Gastrocnemius medialis (tissue), 4 donors: ENCODE measurements around the gene RMND1. TPM values are rescaled to one million over a fixed set of nuclear protein-coding genes. Genes with fewer than 3 reads are reported as not detected.

Experiments
- ATAC-seq, 2 donors: fragments of 150-250 bp; one replicate each; pipeline ENCODE4 v1.9.1; 2016
- DNase-seq, 2 donors: peaks; one replicate each; pipeline ENCODE4 v3.0.0-alpha.2; 2019
- H3K27ac ChIP-seq, 4 donors: fragments of 200-600 bp; sonication (generic); 1 replicate in 1 of 4; 2 replicates in 3 of 4; pipeline ENCODE4 v1.5.1; 2016 to 2018; ENCODE audit warnings: mild to moderate bottlenecking in 2 of 4, moderate library complexity in 1 of 4
- H3K27me3 ChIP-seq, 3 donors: fragments of 200-600 bp; sonication (generic) in 2 of 3; 1 replicate in 1 of 3; 2 replicates in 2 of 3; pipeline versions ENCODE4 v1.5.1 to v1.6.0; 2016 to 2019; ENCODE audit warnings: mild to moderate bottlenecking in 1 of 3, moderate library complexity in 1 of 3
- H3K36me3 ChIP-seq, 2 donors: fragments of 200-600 bp; sonication (generic) in 1 of 2; one replicate each; pipeline ENCODE4 v1.5.1; 2017 to 2018
- H3K4me1 ChIP-seq, 2 donors: fragments of 200-600 bp; sonication (generic) in 1 of 2; one replicate each; pipeline ENCODE4 v1.5.1; 2016 to 2017; ENCODE audit warnings: mild to moderate bottlenecking in 2 of 2
- H3K4me3 ChIP-seq, 4 donors: fragments of 200-600 bp; sonication (generic) in 3 of 4; 1 replicate in 1 of 4; 2 replicates in 3 of 4; pipeline ENCODE4 v1.5.1; 2016 to 2019; ENCODE audit warnings: mild to moderate bottlenecking in 2 of 4
- H3K9me3 ChIP-seq, 3 donors: fragments of 200-600 bp; sonication (generic) in 2 of 3; 1 replicate in 1 of 3; 2 replicates in 2 of 3; pipeline ENCODE4 v1.5.1; 2016 to 2019
- CTCF ChIP-seq, 5 experiments: fragments of 450-650 bp in 3 of 5; fragments of 200-600 bp in 2 of 5; sonication (generic) in 2 of 5; IDR thresholded peaks in 4 of 5; conservative IDR thresholded peaks in 1 of 5; 1 replicate in 4 of 5; 2 replicates in 1 of 5; pipeline ENCODE4 v1.5.1; 2016 to 2019; ENCODE audit warnings: antibody characterized with exemption in 5 of 5, mild to moderate bottlenecking in 3 of 5, moderate library complexity in 3 of 5
- POLR2A ChIP-seq, 2 donors: fragments of 450-650 bp; IDR thresholded peaks; one replicate each; pipeline ENCODE4 v1.6.1; 2017; ENCODE audit warnings: antibody characterized with exemption in 2 of 2, mild to moderate bottlenecking in 2 of 2, moderate library complexity in 2 of 2
- in situ Hi-C, 4 donors: fragments of 200-750 bp; cut with MboI; loops; one replicate each; pipeline versions ENCODE4 v1.15.0 to v1.8.0; 2017; ENCODE audit warnings: low sequenced_read_pairs in 4 of 4
- intact Hi-C: fragments of 100-400 bp; cut with DNase I; formaldehyde crosslinking; loops from one replicate; pipeline ENCODE4 v1.15.1; 2023; ENCODE audit warnings: low total_unique reads
- total RNA-seq, 4 donors: library from RNA; depleted of rRNA; stranded (reverse); fragments of >200 nt; gene quantifications; one replicate each; pipeline versions ENCODE4 v1.1.0 to v1.2.3, GENCODE V29; 2016

RMND1 gene
- total RNA-seq, 4 donors from 2014 or later: 6.4 to 9.6 (median 8.4) TPM

- no peak overlapping the region for H3K27ac ChIP-seq
- H3K9me3 ChIP-seq: no peaks in the 10 kb centered on the region
- DNase-seq: no peak
- TF ChIP-seq POLR2A (IDR thresholded peaks at IDR 0.05) (no peak), CTCF (IDR thresholded peaks at IDR 0.05 in 4 of 5, conservative IDR thresholded peaks at IDR 0.05 in 1 of 5) (no peak)
- no peak for ATAC-seq
- no peak overlapping the region for H3K4me3 ChIP-seq
- H3K36me3 ChIP-seq: no peaks in the 10 kb centered on the region
- H3K27me3 ChIP-seq: no peaks in the 10 kb centered on the region
- intact Hi-C loops: no loop called here
- in situ Hi-C loops: no loop called here
- peaks cover under 1 to 2% of the 10 kb centered on the region in 2 donors for H3K4me1 ChIP-seq
These were observed 70.2 kb downstream of the RMND1 start for GRCh38 chr6:151381722-151382121.

GRCh38 chr6:151380848-151381205, 71.1 kb downstream of the RMND1 start:
- intact Hi-C loops: no loop called here
- in situ Hi-C loops: no loop called here
- TF ChIP-seq CTCF (IDR thresholded peaks at IDR 0.05 in 4 of 5, conservative IDR thresholded peaks at IDR 0.05 in 1 of 5) (no peak), POLR2A (IDR thresholded peaks at IDR 0.05) (no peak)
- peaks cover 0 to 8% of the 10 kb centered on the region in 2 donors for H3K4me1 ChIP-seq
- DNase-seq (no peak), ATAC-seq (no peak)
- no peak overlapping the region for H3K4me3 ChIP-seq
- no peak overlapping the region for H3K27ac ChIP-seq
- H3K36me3 ChIP-seq: no peaks in the 10 kb centered on the region
- no peaks in the 10 kb centered on the region for H3K9me3 ChIP-seq
- H3K27me3 ChIP-seq: no peaks in the 10 kb centered on the region

- Histone ChIP-seq H3K27ac (peak overlapping the region in 2 of 4 donors; percentile 1 to 28), H3K4me3 (no peak overlapping the region), H3K36me3 (no peaks in the 10 kb centered on the region), H3K9me3 (no peaks in the 10 kb centered on the region), H3K27me3 (no peaks in the 10 kb centered on the region), H3K4me1 (peaks cover 0 to 12% of the 10 kb centered on the region in 2 donors)
- in situ Hi-C loops: no loop called here
- ATAC-seq (peak in 1 of 2 donors; percentile 53), DNase-seq (no peak)
- intact Hi-C loops: no loop called here
- no peak for TF ChIP-seq POLR2A (IDR thresholded peaks at IDR 0.05)
These were observed 71.7 kb downstream of the RMND1 start for GRCh38 chr6:151379933-151380847.

- intact Hi-C loops (no loop called here), in situ Hi-C loops (no loop called here)
These were observed 74.8 kb downstream of the RMND1 start for GRCh38 chr6:151377095-151377494.

More at GRCh38 chr6:151377095-151377494, 74.8 kb downstream of the RMND1 start:
- no peak for TF ChIP-seq CTCF (IDR thresholded peaks at IDR 0.05 in 4 of 5, conservative IDR thresholded peaks at IDR 0.05 in 1 of 5)
- no peak for TF ChIP-seq POLR2A (IDR thresholded peaks at IDR 0.05)
- H3K4me3 ChIP-seq: no peak overlapping the region
- H3K27ac ChIP-seq: no peak overlapping the region
- H3K9me3 ChIP-seq: no peaks in the 10 kb centered on the region
- no peaks in the 10 kb centered on the region for H3K27me3 ChIP-seq
- peaks cover 0 to 24% of the 10 kb centered on the region in 2 donors for H3K4me1 ChIP-seq
- DNase-seq: no peak
- ATAC-seq: no peak
- peaks cover 0 to 6% of the 10 kb centered on the region in 2 donors for H3K36me3 ChIP-seq
